Liver (tissue), 3 donors: Measurements from ENCODE around the gene PAX6.

Source experiments
- CTCF ChIP-seq: fragments of 150-350 bp; IDR thresholded peaks from 2 replicates; pipeline ENCODE4 v1.5.1; 2017; ENCODE audit warnings: improper control_type of control experiment, low read depth, low read length; ENCODE audit not compliant: missing input control
- MAX ChIP-seq: IDR thresholded peaks from 2 replicates; pipeline ENCODE4 v1.6.1; 2016; ENCODE audit warnings: antibody characterized with exemption
- RAD21 ChIP-seq, 2 donors: IDR thresholded peaks; 2 replicates each; pipeline ENCODE4 v1.6.1; 2016; ENCODE audit warnings: antibody characterized with exemption in 2 of 2, mild to moderate bottlenecking in 2 of 2
- ZBTB33 ChIP-seq: IDR thresholded peaks from 2 replicates; pipeline ENCODE4 v1.6.1; 2016; ENCODE audit warnings: antibody characterized with exemption
- donor health status: healthy.
- donor health status: healthy.

GRCh38 chr11:31828217-31828616 lies 17.1 kb upstream of the PAX6 start:
- TF ChIP-seq CTCF, result no peak
- TF ChIP-seq ZBTB33, result no peak
- TF ChIP-seq MAX, result no peak
- TF ChIP-seq RAD21 (IDR thresholded peaks at IDR 0.05), result no peak
